ENCODE data around the gene RNF115. TPM values are rescaled to one million over a fixed set of nuclear protein-coding genes. Genes with fewer than 3 reads are reported as not detected.

Gene RNF115
- total and polyA plus RNA-seq, 12 donors, result 8.3 to 19.2 (median 12.4) TPM

- Histone ChIP-seq H3K4me3 (no peak overlapping the region), H3K27ac (peak overlapping the region in 4 of 5 donors; percentile 52 to 84 (median 70)), H3K4me1 (replicated peaks in 1 of 2) (peaks cover 6 to 16% of the 10 kb centered on the region in 2 donors), H3K27me3 (no peaks in the 10 kb centered on the region), H3K36me3 (replicated peaks in 1 of 2) (no peaks in the 10 kb centered on the region), H3K9me3 (replicated peaks in 1 of 3) (no peaks in the 10 kb centered on the region)
- intact Hi-C loops (cut with DNase I), result no loop called here
- peak; percentile 79 to 94 (median 91) for DNase-seq
- TF ChIP-seq POLR2A (IDR thresholded peaks at IDR 0.05), result peak in 1 of 2 donors; percentile 19
- TF ChIP-seq, protein P1, sequence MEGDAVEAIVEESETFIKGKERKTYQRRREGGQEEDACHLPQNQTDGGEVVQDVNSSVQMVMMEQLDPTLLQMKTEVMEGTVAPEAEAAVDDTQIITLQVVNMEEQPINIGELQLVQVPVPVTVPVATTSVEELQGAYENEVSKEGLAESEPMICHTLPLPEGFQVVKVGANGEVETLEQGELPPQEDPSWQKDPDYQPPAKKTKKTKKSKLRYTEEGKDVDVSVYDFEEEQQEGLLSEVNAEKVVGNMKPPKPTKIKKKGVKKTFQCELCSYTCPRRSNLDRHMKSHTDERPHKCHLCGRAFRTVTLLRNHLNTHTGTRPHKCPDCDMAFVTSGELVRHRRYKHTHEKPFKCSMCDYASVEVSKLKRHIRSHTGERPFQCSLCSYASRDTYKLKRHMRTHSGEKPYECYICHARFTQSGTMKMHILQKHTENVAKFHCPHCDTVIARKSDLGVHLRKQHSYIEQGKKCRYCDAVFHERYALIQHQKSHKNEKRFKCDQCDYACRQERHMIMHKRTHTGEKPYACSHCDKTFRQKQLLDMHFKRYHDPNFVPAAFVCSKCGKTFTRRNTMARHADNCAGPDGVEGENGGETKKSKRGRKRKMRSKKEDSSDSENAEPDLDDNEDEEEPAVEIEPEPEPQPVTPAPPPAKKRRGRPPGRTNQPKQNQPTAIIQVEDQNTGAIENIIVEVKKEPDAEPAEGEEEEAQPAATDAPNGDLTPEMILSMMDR (IDR thresholded peaks at IDR 0.05), result no peak
- 38 to 53% (median 40%) methylated on average over 5 to 6 of the region's 6 CpGs for WGBS, 4 donors
These were observed 109.3 kb downstream of the RNF115 start for GRCh38 chr1:145714524-145715111.

- no peak overlapping the region for H3K27ac ChIP-seq
- intact Hi-C loops (cut with DNase I), result no loop called here
- no peak overlapping the region for H3K4me3 ChIP-seq
- peaks cover 6 to 30% of the 10 kb centered on the region in 2 donors for H3K4me1 ChIP-seq (replicated peaks in 1 of 2)
- DNase-seq, result no peak
- H3K9me3 ChIP-seq (replicated peaks in 1 of 3), result no peaks in the 10 kb centered on the region
- H3K36me3 ChIP-seq (replicated peaks in 1 of 2), result no peaks in the 10 kb centered on the region
- TF ChIP-seq POLR2A (IDR thresholded peaks at IDR 0.05), result no peak
- TF ChIP-seq, protein P1 (IDR thresholded peaks at IDR 0.05), result no peak
- 62 to 77% (median 69%) methylated on average over 3 of the region's 3 CpGs for WGBS, 4 donors
- H3K27me3 ChIP-seq, result no peaks in the 10 kb centered on the region
These were observed 112.7 kb downstream of the RNF115 start for GRCh38 chr1:145711213-145711651.

GRCh38 chr1:145710291-145711027 lies 113.4 kb downstream of the RNF115 start:
- 84 to 85% (median 84%) methylated on average over 4 of the region's 4 CpGs for WGBS, 4 donors
- Histone ChIP-seq H3K9me3 (replicated peaks in 1 of 3) (no peaks in the 10 kb centered on the region), H3K27ac (no peak overlapping the region), H3K27me3 (no peaks in the 10 kb centered on the region), H3K4me3 (no peak overlapping the region), H3K36me3 (replicated peaks in 1 of 2) (no peaks in the 10 kb centered on the region), H3K4me1 (replicated peaks in 1 of 2) (peaks cover 6 to 30% of the 10 kb centered on the region in 2 donors)
- no peak for DNase-seq
- intact Hi-C loops (cut with DNase I), result no loop called here
- TF ChIP-seq POLR2A (IDR thresholded peaks at IDR 0.05), result no peak
- TF ChIP-seq, protein P1 (IDR thresholded peaks at IDR 0.05), result no peak

DNA sequence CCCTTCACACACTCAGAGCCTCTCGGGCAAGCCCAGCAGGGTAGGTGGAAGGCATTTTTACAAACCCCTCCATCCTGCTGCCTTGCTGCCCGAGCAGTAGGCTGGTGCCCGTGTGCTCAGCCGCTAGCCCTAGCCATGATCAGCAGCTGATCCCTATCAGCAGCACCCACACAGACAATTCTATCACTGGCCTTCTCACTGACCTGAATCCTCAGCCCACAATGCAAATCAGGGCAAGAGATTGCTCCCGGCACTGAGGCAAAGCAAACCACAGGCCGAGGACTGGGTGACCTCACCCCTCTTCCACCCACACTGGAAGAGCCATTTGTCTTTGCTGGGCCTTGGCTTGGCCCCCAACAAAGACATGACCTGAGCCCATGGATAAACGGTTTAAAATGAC lies 115.8 kb downstream of the RNF115 start:
- peaks cover 0 to 13% of the 10 kb centered on the region in 2 donors for H3K4me1 ChIP-seq (replicated peaks in 1 of 2)
- H3K27me3 ChIP-seq, result no peaks in the 10 kb centered on the region
- 39 to 51% (median 47%) methylated on average over 6 to 7 of the region's 7 CpGs for WGBS, 4 donors
- no peaks in the 10 kb centered on the region for H3K9me3 ChIP-seq (replicated peaks in 1 of 3)
- no peak overlapping the region for H3K27ac ChIP-seq
- H3K4me3 ChIP-seq, result no peak overlapping the region
- DNase-seq, result peak in 3 of 7 donors; percentile 31 to 56 (median 39)
- TF ChIP-seq, protein P1 (IDR thresholded peaks at IDR 0.05), result no peak
- TF ChIP-seq POLR2A (IDR thresholded peaks at IDR 0.05), result no peak
- H3K36me3 ChIP-seq (replicated peaks in 1 of 2), result no peaks in the 10 kb centered on the region
- intact Hi-C loops (cut with DNase I), result no loop called here
